Measurements from ENCODE around the gene PRDM11. TPM values are rescaled to one million over a fixed set of nuclear protein-coding genes. Genes with fewer than 3 reads are reported as not detected.
"Not testable (repeated sequence)": the region's sequence is repeated elsewhere in the genome, so short reads cannot be mapped to it uniquely, and the experiment has no call there.

Gene PRDM11
- total RNA-seq, 4 donors from 2014 or later, result 29.5 to 43.2 (median 33.5) TPM

GRCh38 chr11:45108070-45109064 is 38.1 kb upstream of the PRDM11 start:
- peaks cover 0 to 38% (median 0%) of the 10 kb centered on the region in 4 donors for H3K27me3 ChIP-seq
- 81% methylated on average over 12 of the region's 14 CpGs for WGBS
- TF ChIP-seq EP300 (IDR thresholded peaks at IDR 0.05) (no peak), CTCF (IDR thresholded peaks at IDR 0.05) (no peak), POLR2AphosphoS5 (IDR thresholded peaks at IDR 0.05) (no peak), POLR2A (IDR thresholded peaks at IDR 0.05; ENCODE audit: low read depth) (no peak)
- no peak overlapping the region for H3K27ac ChIP-seq (replicated peaks in 1 of 4)
- peaks cover 0 to 10% (median 0%) of the 10 kb centered on the region in 4 donors for H3K4me1 ChIP-seq
- no peaks in the 10 kb centered on the region for H3K36me3 ChIP-seq
- DNase-seq (ENCODE audit: extremely low spot score), result peak; percentile 88
- H3K9me3 ChIP-seq, result no peaks in the 10 kb centered on the region
- H3K4me3 ChIP-seq, result no peak overlapping the region
- intact Hi-C loops (cut with DNase I), result no loop called here

GRCh38 chr11:45109400-45109799 is 37.0 kb upstream of the PRDM11 start:
- 98% methylated on average over 3 of the region's 3 CpGs for WGBS
- Histone ChIP-seq H3K36me3 (no peaks in the 10 kb centered on the region), H3K4me3 (no peak overlapping the region), H3K9me3 (no peaks in the 10 kb centered on the region), H3K4me1 (peaks cover 0 to 10% (median 0%) of the 10 kb centered on the region in 4 donors), H3K27ac (replicated peaks in 1 of 4) (no peak overlapping the region), H3K27me3 (peaks cover 0 to 35% (median 0%) of the 10 kb centered on the region in 4 donors)
- TF ChIP-seq CTCF (IDR thresholded peaks at IDR 0.05), result no peak
- TF ChIP-seq POLR2AphosphoS5 (IDR thresholded peaks at IDR 0.05), result no peak
- TF ChIP-seq EP300 (IDR thresholded peaks at IDR 0.05), result no peak
- TF ChIP-seq POLR2A (IDR thresholded peaks at IDR 0.05; ENCODE audit: low read depth), result no peak
- intact Hi-C loops (cut with DNase I), result no loop called here
- peak; percentile 57 for DNase-seq (ENCODE audit: extremely low spot score)

GRCh38 chr11:45110562-45110961 is 35.9 kb upstream of the PRDM11 start:
- intact Hi-C loops (cut with DNase I), result loop anchor here (1.0 to 5.0 kb wide), 3 partner anchors 122 to 222 kb away; no protein-coding TSS in a partner anchor
- no peaks in the 10 kb centered on the region for H3K36me3 ChIP-seq
- no peak overlapping the region for H3K27ac ChIP-seq (replicated peaks in 1 of 4)
- no peaks in the 10 kb centered on the region for H3K9me3 ChIP-seq
- peak; percentile 89 for DNase-seq (ENCODE audit: extremely low spot score)
- H3K4me3 ChIP-seq, result no peak overlapping the region
- TF ChIP-seq POLR2A (IDR thresholded peaks at IDR 0.05; ENCODE audit: low read depth) (no peak), CTCF (IDR thresholded peaks at IDR 0.05) (peak; percentile 80 to 89 (median 80))
- WGBS, result 8% methylated on average over 9 of the region's 10 CpGs
- peaks cover 0 to 35% (median 0%) of the 10 kb centered on the region in 4 donors for H3K27me3 ChIP-seq
- H3K4me1 ChIP-seq, result peaks cover 0 to 7% (median 0%) of the 10 kb centered on the region in 4 donors

- TF ChIP-seq POLR2A (IDR thresholded peaks at IDR 0.05; ENCODE audit: low read depth) (no peak), EP300 (IDR thresholded peaks at IDR 0.05) (no peak), POLR2AphosphoS5 (IDR thresholded peaks at IDR 0.05) (no peak), CTCF (IDR thresholded peaks at IDR 0.05) (no peak)
- peak; percentile 12 for DNase-seq (ENCODE audit: extremely low spot score)
- Histone ChIP-seq H3K4me1 (peaks cover 0 to 5% (median 0%) of the 10 kb centered on the region in 4 donors), H3K4me3 (no peak overlapping the region), H3K9me3 (no peaks in the 10 kb centered on the region), H3K27me3 (peaks cover 0 to 41% (median 0%) of the 10 kb centered on the region in 4 donors), H3K36me3 (no peaks in the 10 kb centered on the region), H3K27ac (replicated peaks in 1 of 4) (no peak overlapping the region)
- intact Hi-C loops (cut with DNase I), result loop anchor here (5.0 kb wide), 1 partner anchor 118 kb away; no protein-coding TSS in a partner anchor
Observed at GRCh38 chr11:45113807-45114206, 32.6 kb upstream of the PRDM11 start.

GRCh38 chr11:45127836-45128235 is 18.6 kb upstream of the PRDM11 start:
- intact Hi-C loops (cut with DNase I); H3K9me3 ChIP-seq; H3K4me3 ChIP-seq; H3K27ac ChIP-seq (replicated peaks in 1 of 4); H3K4me1 ChIP-seq; H3K36me3 ChIP-seq; H3K27me3 ChIP-seq; DNase-seq (ENCODE audit: extremely low spot score): not testable (repeated sequence)
- 71% methylated on average over 6 of the region's 9 CpGs for WGBS
